Neural cell (in vitro differentiated cells): Measurements from ENCODE around the gene UGGT2. TPM values are rescaled to one million over a fixed set of nuclear protein-coding genes. Genes with fewer than 3 reads are reported as not detected.

Experiments
- H2AFZ ChIP-seq: fragments of 200-600, 300-800 bp; sonication (generic), shearing (Covaris generic); 2 replicates; pipeline ENCODE4 v1.6.0; 2014; ENCODE audit warnings: low read depth, mild to moderate bottlenecking, antibody characterized with exemption, low read length, moderate library complexity
- H3F3A ChIP-seq: fragments of 200-600 bp; shearing (Covaris generic); 2 replicates; pipeline ENCODE4 v1.6.1; 2016; ENCODE audit warnings: mild to moderate bottlenecking, moderate library complexity, mixed read lengths, antibody characterized with exemption, low read length; ENCODE audit not compliant: insufficient read depth, poor library complexity, severe bottlenecking
- H3K27ac ChIP-seq: fragments of 200-600, 300-800 bp; sonication (generic), shearing (Covaris generic); 2 replicates; pipeline ENCODE4 v1.5.1; 2014; ENCODE audit warnings: mild to moderate bottlenecking, low read length, moderate library complexity
- H3K27me3 ChIP-seq: fragments of 300-800, 200-600 bp; sonication (generic), shearing (Covaris generic); 2 replicates; pipeline ENCODE4 v1.6.0; 2014; ENCODE audit warnings: mild to moderate bottlenecking, low read depth, low read length, moderate library complexity; ENCODE audit not compliant: insufficient read depth
- H3K36me3 ChIP-seq: fragments of 300-800, 200-600 bp; sonication (generic), shearing (Covaris generic); 2 replicates; pipeline ENCODE4 v1.5.1; 2014; ENCODE audit warnings: mild to moderate bottlenecking, antibody characterized with exemption, low read length, moderate library complexity; ENCODE audit not compliant: insufficient read depth
- H3K4me2 ChIP-seq: fragments of 300-800, 200-600 bp; sonication (generic), shearing (Covaris generic); 2 replicates; pipeline ENCODE4 v1.6.0; 2014; ENCODE audit warnings: mild to moderate bottlenecking, low read length
- H3K4me3 ChIP-seq: fragments of 300-800, 200-600 bp; sonication (generic), shearing (Covaris generic); 2 replicates; pipeline ENCODE4 v1.5.1; 2014; ENCODE audit warnings: mild to moderate bottlenecking, low read length, moderate library complexity
- H3K79me2 ChIP-seq: fragments of 200-600 bp; shearing (Covaris generic); replicated peaks from 2 replicates; pipeline ENCODE4 v1.6.0; 2014; ENCODE audit warnings: mild to moderate bottlenecking, low read length, moderate library complexity; ENCODE audit not compliant: insufficient read depth
- H3K9ac ChIP-seq: fragments of 300-800, 200-600 bp; sonication (generic), shearing (Covaris generic); 2 replicates; pipeline ENCODE4 v1.6.1; 2016; ENCODE audit warnings: mild to moderate bottlenecking, low read length, mixed read lengths
- H3K9me2 ChIP-seq: fragments of 200-600 bp; shearing (Covaris generic); 2 replicates; pipeline ENCODE4 v1.6.1; 2016; ENCODE audit warnings: mild to moderate bottlenecking, low read length, mixed read lengths; ENCODE audit not compliant: insufficient read depth
- H3K9me3 ChIP-seq: fragments of 200-600, 300-800 bp; sonication (generic), shearing (Covaris generic); 2 replicates; pipeline ENCODE4 v1.6.1; 2016; ENCODE audit warnings: mild to moderate bottlenecking, mixed run types, low read length, moderate library complexity, mixed read lengths
- H4K20me1 ChIP-seq: fragments of 200-600 bp; shearing (Covaris generic); 2 replicates; pipeline ENCODE4 v1.6.1; 2016; ENCODE audit warnings: mild to moderate bottlenecking, mixed run types; ENCODE audit not compliant: insufficient read depth
- EP300 ChIP-seq: fragments of 450-650 bp; conservative IDR thresholded peaks from 2 replicates; pipeline ENCODE4 v1.6.1; 2014; ENCODE audit warnings: antibody characterized with exemption, mild to moderate bottlenecking, moderate library complexity; ENCODE audit not compliant: poor library complexity, severe bottlenecking
- EZH2 ChIP-seq: fragments of 200-600, 300-800 bp; shearing (Covaris generic), sonication (generic); IDR thresholded peaks from 2 replicates; pipeline ENCODE4 v1.6.1; 2014; ENCODE audit warnings: antibody characterized with exemption, low read length, borderline replicate concordance, mild to moderate bottlenecking; ENCODE audit not compliant: insufficient read depth, poor library complexity, severe bottlenecking
- MXI1 ChIP-seq: fragments of 450-650 bp; conservative IDR thresholded peaks from 2 replicates; pipeline ENCODE4 v1.6.1; 2014; ENCODE audit warnings: antibody characterized with exemption, mild to moderate bottlenecking; ENCODE audit not compliant: poor library complexity, severe bottlenecking
- POLR2AphosphoS5 ChIP-seq: IDR thresholded peaks from 2 replicates; pipeline ENCODE4 v1.6.1; 2012
- RAD21 ChIP-seq: fragments of 450-650 bp; conservative IDR thresholded peaks from 2 replicates; pipeline ENCODE4 v1.6.1; 2014; ENCODE audit warnings: antibody characterized with exemption, mild to moderate bottlenecking, moderate library complexity
- SMC3 ChIP-seq: fragments of 450-650 bp; conservative IDR thresholded peaks from 2 replicates; pipeline ENCODE4 v1.6.1; 2014; ENCODE audit warnings: antibody characterized with exemption, mild to moderate bottlenecking, moderate library complexity; ENCODE audit not compliant: poor library complexity
- TAF1 ChIP-seq: IDR thresholded peaks from 2 replicates; pipeline ENCODE4 v1.6.1; 2012; ENCODE audit warnings: low read depth
- polyA plus RNA-seq: library from polyadenylated mRNA; depleted of rRNA; stranded (reverse); fragments of >200 nt; gene quantifications from 2 replicates; pipeline ENCODE4 v1.2.3, GENCODE V29; 2014
- TF ChIP-seq, protein P1 (sequence below): IDR thresholded peaks from 2 replicates; pipeline ENCODE4 v1.6.1; 2012; ENCODE audit warnings: borderline replicate concordance
- TF ChIP-seq, protein P2 (sequence below): fragments of 450-650 bp; IDR thresholded peaks from 2 replicates; pipeline ENCODE4 v1.5.1; 2014; ENCODE audit warnings: antibody characterized with exemption, mild to moderate bottlenecking, moderate library complexity; ENCODE audit not compliant: poor library complexity, severe bottlenecking

The UGGT2 gene
- polyA plus RNA-seq, 1 donor from 2014 or later, result 35.3 TPM

DNA sequence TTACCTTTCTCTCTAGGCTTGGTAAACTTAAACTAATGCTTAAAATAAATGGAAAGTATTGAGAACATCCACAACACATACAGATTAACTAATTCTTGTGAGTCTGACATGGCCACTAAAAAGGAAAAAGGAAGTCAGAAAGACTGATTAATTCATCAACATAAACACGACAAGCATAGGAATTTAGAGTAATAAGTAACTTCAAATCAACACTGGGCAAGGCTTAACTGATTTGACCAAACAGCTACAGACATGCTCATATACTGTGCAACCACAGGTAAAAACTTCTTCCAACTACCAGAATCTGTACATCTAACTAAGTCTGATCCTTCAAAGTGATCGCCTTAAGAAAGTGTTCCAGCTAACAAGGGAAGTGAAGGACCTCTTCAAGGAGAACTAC is 20.5 kb downstream of the UGGT2 start:
- H4K20me1 ChIP-seq, result no peaks in the 10 kb centered on the region
- H3K79me2 ChIP-seq, result no peaks in the 10 kb centered on the region
- no peaks in the 10 kb centered on the region for H3F3A ChIP-seq
- H3K27me3 ChIP-seq, result no peaks in the 10 kb centered on the region
- H2AFZ ChIP-seq, result no peak overlapping the region
- H3K36me3 ChIP-seq, result no peaks in the 10 kb centered on the region
- TF ChIP-seq SMC3 (no peak), EZH2 (no peak), POLR2AphosphoS5 (no peak), EP300 (no peak), MXI1 (no peak), RAD21 (no peak), TAF1 (no peak)
- TF ChIP-seq, protein P1, sequence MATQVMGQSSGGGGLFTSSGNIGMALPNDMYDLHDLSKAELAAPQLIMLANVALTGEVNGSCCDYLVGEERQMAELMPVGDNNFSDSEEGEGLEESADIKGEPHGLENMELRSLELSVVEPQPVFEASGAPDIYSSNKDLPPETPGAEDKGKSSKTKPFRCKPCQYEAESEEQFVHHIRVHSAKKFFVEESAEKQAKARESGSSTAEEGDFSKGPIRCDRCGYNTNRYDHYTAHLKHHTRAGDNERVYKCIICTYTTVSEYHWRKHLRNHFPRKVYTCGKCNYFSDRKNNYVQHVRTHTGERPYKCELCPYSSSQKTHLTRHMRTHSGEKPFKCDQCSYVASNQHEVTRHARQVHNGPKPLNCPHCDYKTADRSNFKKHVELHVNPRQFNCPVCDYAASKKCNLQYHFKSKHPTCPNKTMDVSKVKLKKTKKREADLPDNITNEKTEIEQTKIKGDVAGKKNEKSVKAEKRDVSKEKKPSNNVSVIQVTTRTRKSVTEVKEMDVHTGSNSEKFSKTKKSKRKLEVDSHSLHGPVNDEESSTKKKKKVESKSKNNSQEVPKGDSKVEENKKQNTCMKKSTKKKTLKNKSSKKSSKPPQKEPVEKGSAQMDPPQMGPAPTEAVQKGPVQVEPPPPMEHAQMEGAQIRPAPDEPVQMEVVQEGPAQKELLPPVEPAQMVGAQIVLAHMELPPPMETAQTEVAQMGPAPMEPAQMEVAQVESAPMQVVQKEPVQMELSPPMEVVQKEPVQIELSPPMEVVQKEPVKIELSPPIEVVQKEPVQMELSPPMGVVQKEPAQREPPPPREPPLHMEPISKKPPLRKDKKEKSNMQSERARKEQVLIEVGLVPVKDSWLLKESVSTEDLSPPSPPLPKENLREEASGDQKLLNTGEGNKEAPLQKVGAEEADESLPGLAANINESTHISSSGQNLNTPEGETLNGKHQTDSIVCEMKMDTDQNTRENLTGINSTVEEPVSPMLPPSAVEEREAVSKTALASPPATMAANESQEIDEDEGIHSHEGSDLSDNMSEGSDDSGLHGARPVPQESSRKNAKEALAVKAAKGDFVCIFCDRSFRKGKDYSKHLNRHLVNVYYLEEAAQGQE, result no peak
- TF ChIP-seq, protein P2, sequence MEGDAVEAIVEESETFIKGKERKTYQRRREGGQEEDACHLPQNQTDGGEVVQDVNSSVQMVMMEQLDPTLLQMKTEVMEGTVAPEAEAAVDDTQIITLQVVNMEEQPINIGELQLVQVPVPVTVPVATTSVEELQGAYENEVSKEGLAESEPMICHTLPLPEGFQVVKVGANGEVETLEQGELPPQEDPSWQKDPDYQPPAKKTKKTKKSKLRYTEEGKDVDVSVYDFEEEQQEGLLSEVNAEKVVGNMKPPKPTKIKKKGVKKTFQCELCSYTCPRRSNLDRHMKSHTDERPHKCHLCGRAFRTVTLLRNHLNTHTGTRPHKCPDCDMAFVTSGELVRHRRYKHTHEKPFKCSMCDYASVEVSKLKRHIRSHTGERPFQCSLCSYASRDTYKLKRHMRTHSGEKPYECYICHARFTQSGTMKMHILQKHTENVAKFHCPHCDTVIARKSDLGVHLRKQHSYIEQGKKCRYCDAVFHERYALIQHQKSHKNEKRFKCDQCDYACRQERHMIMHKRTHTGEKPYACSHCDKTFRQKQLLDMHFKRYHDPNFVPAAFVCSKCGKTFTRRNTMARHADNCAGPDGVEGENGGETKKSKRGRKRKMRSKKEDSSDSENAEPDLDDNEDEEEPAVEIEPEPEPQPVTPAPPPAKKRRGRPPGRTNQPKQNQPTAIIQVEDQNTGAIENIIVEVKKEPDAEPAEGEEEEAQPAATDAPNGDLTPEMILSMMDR, result no peak
- H3K4me3 ChIP-seq, result no peak overlapping the region
- no peak overlapping the region for H3K9ac ChIP-seq
- H3K9me3 ChIP-seq, result no peaks in the 10 kb centered on the region
- no peak overlapping the region for H3K4me2 ChIP-seq
- H3K27ac ChIP-seq, result no peak overlapping the region
- no peaks in the 10 kb centered on the region for H3K9me2 ChIP-seq

DNA sequence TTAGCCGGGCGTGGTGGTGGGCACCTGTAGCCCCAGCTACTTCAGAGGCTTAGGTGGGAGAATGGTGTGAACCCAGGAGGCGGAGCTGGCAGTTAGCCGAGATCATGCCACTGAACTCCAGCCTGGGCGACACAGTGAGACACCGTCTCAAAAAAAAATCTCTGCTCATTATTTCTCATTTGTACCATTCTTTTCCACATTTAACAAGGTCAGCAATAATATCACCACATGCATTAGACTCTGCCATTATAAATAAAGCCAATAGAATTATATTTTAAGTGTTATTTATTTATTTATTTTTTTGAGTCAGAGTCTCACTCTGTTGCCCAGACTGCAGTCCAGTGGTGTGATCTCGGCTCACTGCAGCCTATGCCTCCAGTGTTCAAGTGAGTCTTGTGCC is 24.2 kb downstream of the UGGT2 start:
- H3F3A ChIP-seq, result no peaks in the 10 kb centered on the region
- no peaks in the 10 kb centered on the region for H3K79me2 ChIP-seq
- no peaks in the 10 kb centered on the region for H3K36me3 ChIP-seq
- TF ChIP-seq EP300 (no peak), POLR2AphosphoS5 (no peak), MXI1 (no peak), EZH2 (no peak), SMC3 (no peak), TAF1 (no peak), RAD21 (no peak)
- TF ChIP-seq, protein P1, result no peak
- TF ChIP-seq, protein P2, result no peak
- H2AFZ ChIP-seq, result no peak overlapping the region
- no peaks in the 10 kb centered on the region for H3K9me2 ChIP-seq
- H3K4me3 ChIP-seq, result no peak overlapping the region
- no peak overlapping the region for H3K4me2 ChIP-seq
- H3K9ac ChIP-seq, result no peak overlapping the region
- no peak overlapping the region for H3K27ac ChIP-seq
- H3K27me3 ChIP-seq, result no peaks in the 10 kb centered on the region
- no peaks in the 10 kb centered on the region for H3K9me3 ChIP-seq
- no peaks in the 10 kb centered on the region for H4K20me1 ChIP-seq
